ENCODE data around the gene MBD5. TPM values are rescaled to one million over a fixed set of nuclear protein-coding genes. Genes with fewer than 3 reads are reported as not detected.

The MBD5 gene
- total RNA-seq, 4 donors from 2014 or later: 22.9 to 44.2 (median 40.2) TPM

DNA sequence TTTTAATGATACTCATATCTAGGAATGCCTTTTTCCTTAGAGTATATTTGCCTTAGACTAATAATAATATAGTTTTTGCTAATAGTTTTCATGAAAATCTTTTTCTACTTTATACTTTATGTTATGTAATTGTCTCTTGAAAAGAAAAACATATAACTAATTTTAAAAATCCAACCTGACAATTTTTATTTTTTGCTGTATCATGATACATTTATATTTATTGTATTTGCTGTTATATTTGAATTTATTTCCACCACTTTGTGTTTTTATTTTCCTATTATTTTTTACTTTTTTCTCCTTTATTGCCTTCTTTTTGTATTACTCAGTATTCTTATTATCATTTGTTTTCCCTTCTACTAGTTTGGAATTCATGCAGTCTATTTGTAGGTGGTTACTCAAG is 85.4 kb downstream of the MBD5 start:
- no peaks in the 10 kb centered on the region for H3K4me1 ChIP-seq
- H3K27ac ChIP-seq: no peak overlapping the region
- H3K9me3 ChIP-seq: no peaks in the 10 kb centered on the region
- DNase-seq: no peak
- TF ChIP-seq CTCF (IDR thresholded peaks at IDR 0.05): no peak
- no peaks in the 10 kb centered on the region for H3K27me3 ChIP-seq
- no peak overlapping the region for H3K4me3 ChIP-seq
- H3K36me3 ChIP-seq: no peaks in the 10 kb centered on the region

- no peak for DNase-seq
- TF ChIP-seq CTCF (IDR thresholded peaks at IDR 0.05) (no peak), POLR2A (IDR thresholded peaks at IDR 0.05) (no peak)
Measured at GRCh38 chr2:148108385-148108784, 87.5 kb downstream of the MBD5 start.

GRCh38 chr2:148110184-148110583 is 89.3 kb downstream of the MBD5 start:
- Histone ChIP-seq H3K4me1 (no peaks in the 10 kb centered on the region), H3K27ac (no peak overlapping the region), H3K36me3 (no peaks in the 10 kb centered on the region), H3K9me3 (no peaks in the 10 kb centered on the region), H3K27me3 (no peaks in the 10 kb centered on the region), H3K4me3 (no peak overlapping the region)
- no peak for TF ChIP-seq CTCF (IDR thresholded peaks at IDR 0.05)
- TF ChIP-seq POLR2A (IDR thresholded peaks at IDR 0.05): no peak
- DNase-seq: no peak

More at GRCh38 chr2:148108385-148108784, 87.5 kb downstream of the MBD5 start:
- H3K4me1 ChIP-seq: no peaks in the 10 kb centered on the region
- H3K27ac ChIP-seq: no peak overlapping the region
- H3K36me3 ChIP-seq: no peaks in the 10 kb centered on the region
- no peaks in the 10 kb centered on the region for H3K9me3 ChIP-seq
- H3K4me3 ChIP-seq: no peak overlapping the region
- H3K27me3 ChIP-seq: no peaks in the 10 kb centered on the region

DNA sequence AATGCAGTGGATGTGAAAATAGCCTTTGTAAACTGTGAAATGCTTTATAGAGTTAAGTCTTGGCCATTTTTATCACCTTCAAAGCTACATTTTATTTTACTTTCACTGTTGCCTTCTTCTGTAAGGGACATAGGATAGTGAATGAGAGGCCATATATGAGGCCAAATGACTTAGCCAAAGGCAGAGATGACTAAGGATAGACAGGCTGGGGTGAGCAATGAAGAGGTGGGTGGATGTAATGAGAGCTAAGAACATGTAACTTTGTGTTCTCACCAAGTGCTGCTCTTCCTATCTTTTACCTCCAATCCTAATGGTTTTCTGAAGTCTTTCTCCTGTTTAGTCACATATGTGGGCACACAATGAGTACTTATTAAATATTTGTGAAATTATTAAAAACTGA is 101.9 kb downstream of the MBD5 start:
- Histone ChIP-seq H3K27me3 (no peaks in the 10 kb centered on the region), H3K9me3 (no peaks in the 10 kb centered on the region), H3K27ac (no peak overlapping the region), H3K4me3 (no peak overlapping the region), H3K36me3 (no peaks in the 10 kb centered on the region), H3K4me1 (no peaks in the 10 kb centered on the region)
- TF ChIP-seq CTCF (IDR thresholded peaks at IDR 0.05): no peak
- no peak for TF ChIP-seq POLR2A (IDR thresholded peaks at IDR 0.05)
- no peak for DNase-seq

DNA sequence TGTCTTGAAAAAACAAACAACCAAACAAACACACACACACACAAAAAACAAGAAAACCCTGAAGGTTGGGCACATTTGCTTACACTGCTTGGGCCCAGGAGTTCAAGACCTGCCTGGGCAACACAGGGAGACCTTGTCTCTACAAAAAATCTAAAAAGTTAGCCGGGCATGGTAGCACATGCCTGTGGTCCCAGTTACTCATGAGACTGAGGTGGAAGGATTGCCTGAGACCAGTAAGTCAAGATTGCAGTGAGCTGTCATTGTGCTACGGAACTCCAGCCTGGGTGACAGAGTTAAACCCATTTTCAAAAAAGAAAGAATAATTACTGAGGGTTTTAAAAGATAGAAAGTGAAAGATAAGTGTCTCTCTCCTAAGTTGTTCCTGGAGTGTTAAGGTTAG is 103.4 kb downstream of the MBD5 start:
- H3K36me3 ChIP-seq: no peaks in the 10 kb centered on the region
- DNase-seq: no peak
- no peak overlapping the region for H3K4me3 ChIP-seq
- H3K9me3 ChIP-seq: no peaks in the 10 kb centered on the region
- H3K4me1 ChIP-seq: no peaks in the 10 kb centered on the region
- no peaks in the 10 kb centered on the region for H3K27me3 ChIP-seq
- H3K27ac ChIP-seq: no peak overlapping the region
- TF ChIP-seq CTCF (IDR thresholded peaks at IDR 0.05): no peak
- TF ChIP-seq POLR2A (IDR thresholded peaks at IDR 0.05): no peak

- Histone ChIP-seq H3K9me3 (no peaks in the 10 kb centered on the region), H3K27ac (no peak overlapping the region), H3K4me1 (no peaks in the 10 kb centered on the region), H3K27me3 (no peaks in the 10 kb centered on the region), H3K36me3 (no peaks in the 10 kb centered on the region), H3K4me3 (no peak overlapping the region)
- DNase-seq: no peak
- TF ChIP-seq POLR2A (IDR thresholded peaks at IDR 0.05) (no peak), CTCF (IDR thresholded peaks at IDR 0.05) (no peak)
Measured at GRCh38 chr2:148130581-148130980, 109.7 kb downstream of the MBD5 start.

Measured in Peyer's patch (tissue), 4 donors.